HG02970 (cell line): ENCODE results near the gene OR2AT4.
"Not testable (repeated sequence)": the region's sequence is repeated elsewhere in the genome, so short reads cannot be mapped to it uniquely, and the experiment has no call there.

ENCODE experiments used
- ATAC-seq: cut with Tn5 transposase; IDR thresholded peaks from one replicate; pipeline ENCODE4 v1.9.1; 2021; ENCODE audit warnings: mild to moderate bottlenecking, moderate library complexity, moderate number of reproducible peaks; ENCODE audit not compliant: unreplicated experiment, low FRiP score

Gene OR2AT4

DNA sequence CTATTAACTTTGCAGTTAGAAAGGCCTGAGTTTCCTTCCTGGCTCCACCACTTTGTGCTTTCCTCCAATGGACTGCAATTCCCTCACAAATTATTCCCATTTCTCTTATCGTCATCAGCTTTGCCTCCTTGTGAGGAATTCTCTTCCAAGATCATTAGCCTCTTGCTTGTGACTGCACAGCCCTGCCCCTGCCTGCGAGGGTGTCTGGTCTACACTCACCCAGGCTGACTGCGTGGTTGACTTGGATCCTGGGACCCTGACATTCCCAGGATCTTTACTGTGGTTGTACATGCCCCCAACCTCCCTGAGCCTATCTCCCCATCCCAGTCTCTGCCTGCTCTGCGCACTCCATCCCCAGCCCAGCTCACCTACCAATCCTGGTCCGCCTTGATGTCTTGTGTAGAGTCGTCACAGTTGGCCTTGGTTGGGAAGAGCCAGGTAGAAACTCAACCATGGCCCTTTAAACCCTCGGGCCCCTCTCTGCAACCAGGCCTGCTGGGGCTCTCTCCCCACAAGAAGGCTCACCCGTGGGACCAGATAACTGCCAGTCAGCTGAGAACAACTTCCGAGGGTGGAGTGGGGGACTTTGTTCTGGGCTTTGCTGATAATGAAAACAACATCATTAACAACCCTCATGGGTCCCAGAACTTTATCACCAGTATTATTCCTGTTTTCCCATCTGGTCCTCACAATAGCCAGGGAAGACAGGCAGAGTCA lies at the start of gene OR2AT4:
OR2AT4 (minus strand) TSS at position 421 of the 717 bp plus-strand sequence.
- ATAC-seq, result no peak

DNA sequence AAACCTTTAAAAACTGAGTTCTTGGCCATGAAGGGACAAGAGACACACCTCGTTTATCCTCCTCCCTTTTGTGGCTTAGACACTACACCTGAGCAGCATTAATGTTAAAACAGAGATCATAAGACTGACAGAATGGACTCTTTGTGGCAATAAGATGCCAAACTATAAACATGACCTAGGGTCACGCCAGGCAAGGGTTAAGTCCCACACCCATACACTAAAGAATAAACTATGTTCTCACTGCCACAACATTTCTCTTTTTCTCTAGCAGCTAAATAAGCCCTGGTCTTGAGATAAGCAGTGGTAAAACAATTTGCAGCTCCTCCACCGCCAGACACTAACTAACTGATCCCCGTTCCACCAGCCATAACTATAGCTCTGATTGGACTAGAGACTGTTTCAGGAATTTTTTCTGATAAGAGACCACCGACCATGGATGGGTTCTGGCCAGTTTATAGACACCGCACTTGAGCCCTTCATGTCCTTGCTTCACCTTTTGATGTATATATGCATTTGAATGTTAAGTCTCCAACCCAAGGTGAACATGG lies 49.4 kb upstream of the OR2AT4 start:
- no peak for ATAC-seq

GRCh38 chr11:75145196-75145971 lies 48.7 kb upstream of the OR2AT4 start:
- ATAC-seq, result no peak

DNA sequence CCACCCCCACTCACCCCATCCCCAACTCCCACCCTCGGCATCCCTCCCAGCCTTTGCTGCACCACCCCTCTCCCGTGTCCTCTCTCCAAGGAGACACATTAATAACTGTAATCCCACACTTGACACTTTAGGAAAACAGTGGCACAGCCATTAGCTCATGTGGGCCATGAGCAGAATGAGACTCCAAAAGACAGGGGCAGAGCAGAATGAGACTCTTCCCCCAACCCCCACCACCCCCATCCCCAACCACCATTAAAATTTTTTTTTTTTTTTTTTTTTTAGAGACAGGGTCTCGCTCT lies 48.0 kb upstream of the OR2AT4 start:
- ATAC-seq, result no peak

DNA sequence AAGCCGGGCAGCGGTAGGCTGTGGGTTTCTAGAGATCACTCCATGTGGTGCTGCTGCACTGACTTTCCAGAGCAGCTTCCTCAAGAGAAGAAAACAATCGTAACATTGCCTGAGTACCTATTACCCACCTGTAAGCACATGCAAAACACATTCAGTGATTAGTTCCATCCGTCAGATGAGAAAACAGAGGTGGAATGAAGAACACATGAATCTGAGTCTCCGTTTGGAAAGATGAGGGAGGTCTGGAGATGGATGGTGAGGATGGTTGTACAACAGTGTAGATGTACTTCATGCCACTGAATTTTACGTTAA lies 46.7 kb upstream of the OR2AT4 start:
- ATAC-seq, result no peak

DNA sequence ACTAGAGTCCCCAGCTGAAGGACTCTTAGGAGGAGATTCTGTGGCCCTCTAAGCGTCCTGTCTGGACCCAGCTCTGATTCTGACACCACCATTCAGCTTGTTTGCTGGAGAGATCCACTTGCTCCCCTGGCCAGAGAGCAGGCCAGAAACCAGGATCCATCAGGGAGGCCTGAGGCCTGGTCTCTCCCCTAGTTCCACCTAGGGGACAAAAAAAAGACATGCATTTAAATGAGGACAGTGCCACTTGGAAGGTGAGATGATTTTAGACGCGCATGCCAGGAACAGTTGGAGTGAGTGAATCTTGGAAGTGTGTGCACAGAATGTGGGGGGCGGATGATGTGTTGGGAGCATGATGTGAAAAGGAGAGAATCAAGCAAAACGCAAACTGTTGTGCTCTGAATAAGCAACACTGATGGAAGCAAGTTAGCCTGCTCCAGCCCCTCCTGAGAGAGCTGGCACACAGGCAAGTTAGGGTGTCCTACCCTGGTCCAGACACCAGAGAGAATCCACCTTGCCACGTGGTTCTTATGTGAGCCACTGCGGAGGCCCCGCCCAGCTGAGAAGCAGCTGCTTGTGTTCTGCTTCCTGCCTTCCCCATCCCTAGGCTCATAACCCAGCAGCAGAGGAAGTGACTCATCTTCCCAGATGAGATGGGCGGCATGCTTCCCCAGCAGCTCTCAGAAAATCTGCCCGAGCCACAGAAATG lies 46.2 kb upstream of the OR2AT4 start:
- ATAC-seq, result no peak

DNA sequence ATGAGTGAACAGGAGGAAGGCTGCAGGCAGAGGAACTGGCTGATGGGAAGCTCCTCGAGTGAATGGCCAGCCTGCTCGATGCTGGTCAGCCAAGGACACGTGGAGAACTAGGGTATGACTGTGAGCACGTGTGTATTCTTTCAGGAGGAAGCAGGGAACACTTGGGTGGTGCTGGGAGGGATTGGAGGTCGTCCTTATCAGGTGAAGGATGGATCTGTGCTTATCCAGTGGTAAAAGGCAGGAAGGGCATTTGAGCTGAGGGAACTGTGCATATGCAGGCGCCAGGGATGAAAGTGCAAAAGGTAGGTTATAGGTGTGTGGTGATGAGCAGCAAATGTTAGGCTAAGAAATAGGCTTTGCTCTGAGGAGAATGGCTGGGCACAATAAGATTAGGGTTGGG lies 44.5 kb upstream of the OR2AT4 start:
- no peak for ATAC-seq

DNA sequence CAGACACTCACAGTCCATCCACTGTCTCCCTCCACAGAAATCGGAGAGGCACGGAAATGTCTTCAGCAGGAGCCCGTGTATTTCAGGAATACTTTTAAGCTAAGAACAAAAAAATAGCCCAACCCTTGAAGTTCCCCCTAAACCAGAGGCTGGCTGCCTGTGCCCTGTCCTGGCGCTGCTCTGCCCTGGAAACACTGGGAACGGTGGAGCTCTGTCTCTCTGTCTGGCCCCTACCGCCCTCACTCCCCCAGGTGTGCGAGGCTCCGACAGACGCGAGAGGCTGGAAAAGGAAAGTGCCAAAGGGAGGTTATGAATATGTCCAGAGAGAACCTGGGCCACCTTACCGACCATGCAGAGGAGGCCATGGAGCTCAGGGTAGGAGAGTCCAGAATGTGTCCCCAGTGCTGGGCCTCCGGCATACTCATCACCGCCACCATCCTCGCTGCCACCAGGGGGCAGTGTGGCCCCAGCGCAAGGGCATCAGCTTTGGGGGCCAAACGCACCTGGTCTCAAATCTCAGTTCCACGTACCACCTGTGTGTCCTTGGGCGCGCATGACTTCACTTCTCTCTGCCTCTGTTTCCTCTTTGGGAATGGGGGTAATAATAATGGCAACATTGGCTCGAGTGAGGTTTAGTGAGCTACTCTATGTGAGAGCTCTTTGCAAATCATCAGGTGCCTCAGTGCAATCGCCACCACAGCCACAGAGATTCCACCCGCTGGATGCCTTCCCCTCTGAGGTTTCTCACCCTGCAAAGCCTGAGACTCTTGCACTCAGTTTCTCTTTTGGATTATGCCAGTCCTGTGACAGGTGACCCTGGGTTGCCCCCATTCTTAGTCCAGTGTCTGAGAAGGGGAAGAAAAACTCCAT lies 43.8 kb upstream of the OR2AT4 start:
- no peak for ATAC-seq

- ATAC-seq, result no peak
Measured at GRCh38 chr11:75135651-75136050, 39.0 kb upstream of the OR2AT4 start.

DNA sequence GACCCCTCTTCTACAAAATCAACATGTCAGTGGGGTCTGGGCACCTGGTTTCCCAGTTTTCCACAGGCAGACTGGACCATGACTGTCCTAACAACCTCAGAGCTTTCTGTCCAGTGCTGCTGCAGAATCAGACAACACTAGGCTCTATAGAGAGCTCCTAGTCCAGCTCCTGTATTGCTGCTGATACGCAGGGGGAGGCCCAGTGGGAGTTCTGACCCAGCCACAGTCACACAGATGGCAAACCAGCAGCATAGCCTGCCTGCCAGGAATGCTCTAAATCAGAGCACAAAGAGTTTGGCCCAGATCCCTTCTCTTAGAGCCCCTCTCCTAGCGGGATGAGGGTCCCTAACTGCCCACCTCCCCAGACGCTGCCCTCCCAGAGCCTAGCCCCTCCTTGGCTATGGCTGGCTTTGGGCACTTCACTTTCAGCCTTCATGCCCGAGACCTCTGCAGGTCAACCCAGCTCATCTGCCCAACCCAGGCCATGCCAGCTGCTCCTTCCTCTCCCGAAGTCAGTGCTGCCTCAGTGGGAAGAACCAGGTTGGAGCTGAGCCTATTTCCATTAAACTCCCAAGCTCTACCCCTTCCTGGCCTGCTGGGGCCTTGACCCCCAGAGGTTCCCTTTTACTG lies 38.5 kb upstream of the OR2AT4 start:
- no peak for ATAC-seq

GRCh38 chr11:75133976-75134375 lies 37.3 kb upstream of the OR2AT4 start:
- no peak for ATAC-seq

- no peak for ATAC-seq
Measured at GRCh38 chr11:75132080-75132479, 35.4 kb upstream of the OR2AT4 start.

GRCh38 chr11:75126564-75126963 lies 29.9 kb upstream of the OR2AT4 start:
- no peak for ATAC-seq

DNA sequence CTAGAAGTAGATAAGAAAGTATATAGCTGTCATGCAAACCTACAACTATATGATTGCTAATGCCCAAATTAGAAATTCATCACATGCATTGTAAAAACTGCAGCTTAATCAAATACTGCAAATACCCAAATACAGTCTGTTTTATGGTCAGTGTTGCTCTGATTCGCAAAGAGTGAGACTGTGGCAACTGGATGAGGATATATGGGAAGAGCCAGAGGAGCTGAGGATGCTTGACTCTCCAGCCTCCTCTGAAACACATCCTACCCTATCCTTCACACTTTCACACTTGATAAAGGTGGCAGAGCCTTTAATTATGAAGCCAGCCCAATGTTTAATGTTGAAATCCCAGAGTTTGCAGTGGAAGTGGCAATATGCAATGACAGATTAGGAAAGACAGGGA lies 21.9 kb upstream of the OR2AT4 start:
- no peak for ATAC-seq

DNA sequence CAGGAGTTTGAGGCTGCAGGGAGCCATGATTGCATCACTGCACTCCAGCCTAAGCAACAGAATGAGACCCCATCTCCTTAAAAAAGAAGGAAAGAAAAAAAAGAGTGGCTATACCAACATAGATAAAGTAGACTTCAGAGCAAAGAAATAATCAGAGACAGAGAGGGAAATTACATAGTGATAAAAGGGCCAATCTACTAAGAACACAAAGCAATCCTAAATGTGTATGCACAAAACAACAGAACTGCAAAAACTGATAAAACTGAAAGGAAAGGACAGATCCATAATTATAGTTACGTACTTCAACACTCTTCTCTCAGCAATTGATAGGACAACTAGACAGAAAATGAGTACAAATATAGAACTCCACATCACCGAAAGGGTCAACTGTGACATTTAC lies 17.8 kb upstream of the OR2AT4 start:
- no peak for ATAC-seq

DNA sequence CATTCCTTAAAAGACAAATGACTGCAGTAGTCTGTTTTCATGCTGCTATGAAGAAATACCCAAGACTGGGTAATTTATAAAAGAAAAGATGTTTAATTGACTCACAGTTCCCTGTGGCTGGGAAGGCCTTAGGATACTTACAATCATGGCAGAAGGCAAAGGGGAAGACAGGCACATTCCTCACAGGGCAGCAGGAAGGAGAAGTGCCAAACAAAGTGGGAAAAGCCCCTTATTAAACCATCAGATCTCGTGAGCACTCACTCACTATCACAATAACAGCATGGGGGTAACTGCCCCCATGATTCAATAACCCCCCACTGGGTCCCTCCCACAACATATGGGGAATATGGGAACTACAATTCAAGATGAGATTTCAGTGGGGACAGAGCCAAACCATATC lies 16.4 kb upstream of the OR2AT4 start:
- no peak for ATAC-seq

- no peak for ATAC-seq
Measured at GRCh38 chr11:75112200-75112599, 15.5 kb upstream of the OR2AT4 start.

DNA sequence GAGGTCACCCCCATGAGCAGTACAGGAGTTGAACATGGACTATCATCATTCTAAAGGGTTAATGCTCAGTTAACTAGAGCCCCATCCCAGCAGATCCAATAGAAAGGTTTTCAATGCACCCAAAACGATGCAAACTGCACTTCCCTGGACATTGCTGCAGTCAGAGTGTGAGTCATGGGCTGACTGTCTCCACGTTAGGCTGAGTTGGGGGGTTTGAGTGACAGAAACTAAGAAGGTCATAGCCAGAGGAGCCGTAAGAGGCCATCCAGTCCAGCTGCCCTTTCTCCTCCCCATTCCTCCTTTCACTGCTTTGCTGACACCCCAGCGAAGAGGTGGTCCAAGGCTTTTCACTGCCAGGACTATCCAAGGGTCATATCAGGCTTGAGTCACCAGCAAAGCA lies 10.5 kb upstream of the OR2AT4 start:
- ATAC-seq, result no peak

- not testable (repeated sequence) for ATAC-seq
Measured at GRCh38 chr11:75105967-75106681, 9.4 kb upstream of the OR2AT4 start.
